ENCODE results near the gene ATP6AP1. TPM values are rescaled to one million over a fixed set of nuclear protein-coding genes. Genes with fewer than 3 reads are reported as not detected.
A peak's percentile ranks its signal among the peaks of the same experiment; 100 is the strongest.

Gene ATP6AP1
- total and polyA plus RNA-seq, 9 of the 15 experiments (the other 6 are each of a cell fraction or from before 2014, with no cell fraction given): 8.3 to 90.5 (median 52.9) TPM

- no peak for TF ChIP-seq ZNF280B (CRISPR knock-in tag; IDR thresholded peaks at IDR 0.05)
- no peak; the same call in 1 of the 2 replicates for TF ChIP-seq KAT7 (CRISPR knock-in tag; IDR thresholded peaks at IDR 0.05; ENCODE audit: borderline replicate concordance)
- TF ChIP-seq SRSF7 (optimal IDR thresholded peaks at IDR 0.05; ENCODE audit: low read depth, low read length): no peak
- no peak; the same call in 1 of the 2 replicates for TF ChIP-seq POLR2H (tag; IDR thresholded peaks at IDR 0.05; ENCODE audit: low read depth)
- TF ChIP-seq PTBP1 (IDR thresholded peaks at IDR 0.05; ENCODE audit: low read depth, low read length): no peak; the same call in 1 of the 2 replicates
- peak; percentile 85 for TF ChIP-seq ILF3 (IDR thresholded peaks at IDR 0.05; ENCODE audit: borderline replicate concordance)
- TF ChIP-seq GTF3C2 (IDR thresholded peaks at IDR 0.05; ENCODE audit: borderline replicate concordance, extremely low read depth, insufficient read length): no peak
- no peak for TF ChIP-seq ZNF12 (CRISPR knock-in tag; IDR thresholded peaks at IDR 0.05)
- TF ChIP-seq ETV5 (CRISPR knock-in tag; IDR thresholded peaks at IDR 0.05; ENCODE audit: low read depth): no peak
- no peak for TF ChIP-seq RBM25 (IDR thresholded peaks at IDR 0.05; ENCODE audit: low read depth, low read length, severe bottlenecking)
- TF ChIP-seq ZNF318 (IDR thresholded peaks at IDR 0.05; ENCODE audit: borderline replicate concordance in 1 of 2, low read depth in 1 of 2): no peak
Observed at GRCh38 chrX:154401045-154401799, 27.3 kb upstream of the ATP6AP1 start (continued).

Data from K562 (cell line).